Posterior vena cava (tissue), 2 donors: ENCODE measurements around the gene ERRFI1. TPM values are rescaled to one million over a fixed set of nuclear protein-coding genes. Genes with fewer than 3 reads are reported as not detected.
A peak's percentile ranks its signal among the peaks of the same experiment; 100 is the strongest.
"Not testable (repeated sequence)": the region's sequence is repeated elsewhere in the genome, so short reads cannot be mapped to it uniquely, and the experiment has no call there.

Experiments
- DNase-seq: peaks from one replicate; pipeline ENCODE4 v3.0.0-alpha.2; 2020; ENCODE audit warnings: low spot score
- intact Hi-C, 2 donors: fragments of 100-400 bp; cut with DNase I; formaldehyde crosslinking; loops; one replicate each; pipeline versions ENCODE4 v1.14.1 to v1.14.2; 2022 to 2023
- total RNA-seq, 2 donors: library from RNA; stranded (reverse); fragmentation: NEBNext Ultra II Directional; extraction: Animal tissue kit (Norgen Biotek cat#: 25700); gene quantifications; one replicate each; pipeline ENCODE4 v1.2.1, GENCODE V29; 2021
- donor health status: DM: yes; HTN: yes; CAD: no.
- donor health status: DM: yes; HTN: yes; CAD: no.

ERRFI1 gene
- total RNA-seq, 2 donors from 2014 or later, result 84.4 to 151 TPM

- intact Hi-C loops, result no loop called here
- no peak for DNase-seq
Observed at GRCh38 chr1:7991504-7992440, 34.3 kb downstream of the ERRFI1 start.

GRCh38 chr1:7989762-7990428 lies 36.2 kb downstream of the ERRFI1 start:
- DNase-seq, result no peak
- intact Hi-C loops, result loop anchor here in 1 of 2 donors (10.0 kb wide), 1 partner anchor 325 kb away; the partner anchor contains the start of gene SLC45A1

- intact Hi-C loops, result loop anchor here in 1 of 2 donors (10.0 kb wide), 1 partner anchor 326 kb away; the partner anchor contains the start of gene SLC45A1
- DNase-seq, result no peak
Observed at GRCh38 chr1:7988576-7988975, 37.5 kb downstream of the ERRFI1 start.

GRCh38 chr1:7987528-7987927 lies 38.6 kb downstream of the ERRFI1 start:
- intact Hi-C loops, result loop anchor here in 1 of 2 donors (10.0 kb wide), 1 partner anchor 327 kb away; the partner anchor contains the start of gene SLC45A1
- peak; percentile 44 for DNase-seq

- intact Hi-C loops, result loop anchor here in 1 of 2 donors (10.0 kb wide), 1 partner anchor 329 kb away; the partner anchor contains the start of gene SLC45A1
- peak; percentile 59 for DNase-seq
Observed at GRCh38 chr1:7985851-7986612, 40.1 kb downstream of the ERRFI1 start.

GRCh38 chr1:7984811-7985210 lies 41.3 kb downstream of the ERRFI1 start:
- intact Hi-C loops, result loop anchor here (5.0 to 10.0 kb wide), 4 partner anchors 330 to 742 kb away; partner anchors contain the start of gene SLC45A1 (in 2 of the 2)
- peak; percentile 52 for DNase-seq

GRCh38 chr1:7983086-7983778 lies 42.9 kb downstream of the ERRFI1 start:
- intact Hi-C loops, result loop anchor here (5.0 to 10.0 kb wide), 4 partner anchors 332 to 744 kb away; partner anchors contain the start of gene SLC45A1 (in 2 of the 2)
- peak; percentile 46 for DNase-seq

- intact Hi-C loops, result loop anchor here (5.0 to 10.0 kb wide), 4 partner anchors 334 to 746 kb away; partner anchors contain the start of gene SLC45A1 (in 2 of the 2)
Observed at GRCh38 chr1:7980984-7981383, 45.1 kb downstream of the ERRFI1 start.

GRCh38 chr1:7975212-7975865 lies 50.8 kb downstream of the ERRFI1 start:
- intact Hi-C loops, result no loop called here
- DNase-seq, result no peak

More at GRCh38 chr1:7980984-7981383, 45.1 kb downstream of the ERRFI1 start:
- DNase-seq, result no peak

GRCh38 chr1:7973086-7973485 lies 53.0 kb downstream of the ERRFI1 start:
- DNase-seq, result no peak
- intact Hi-C loops, result no loop called here

GRCh38 chr1:7972285-7972684 lies 53.8 kb downstream of the ERRFI1 start:
- intact Hi-C loops, result no loop called here
- DNase-seq, result no peak

GRCh38 chr1:7971024-7971423 lies 55.1 kb downstream of the ERRFI1 start:
- no peak for DNase-seq
- intact Hi-C loops, result no loop called here

GRCh38 chr1:7970246-7970645 lies 55.9 kb downstream of the ERRFI1 start:
- DNase-seq, result no peak
- intact Hi-C loops, result no loop called here

- no peak for DNase-seq
- intact Hi-C loops, result no loop called here
Observed at GRCh38 chr1:7967651-7968050, 58.5 kb downstream of the ERRFI1 start.

- intact Hi-C loops, result no loop called here
- DNase-seq, result no peak
Observed at GRCh38 chr1:7967196-7967595, 58.9 kb downstream of the ERRFI1 start.

GRCh38 chr1:7964476-7964875 lies 61.6 kb downstream of the ERRFI1 start:
- intact Hi-C loops, result no loop called here
- DNase-seq, result no peak

GRCh38 chr1:7963841-7964240 lies 62.3 kb downstream of the ERRFI1 start:
- intact Hi-C loops, DNase-seq: not testable (repeated sequence)

GRCh38 chr1:7963378-7963730 lies 62.8 kb downstream of the ERRFI1 start:
- DNase-seq, intact Hi-C loops: not testable (repeated sequence)
